ENCODE results near the gene NR0B2. TPM values are rescaled to one million over a fixed set of nuclear protein-coding genes. Genes with fewer than 3 reads are reported as not detected.
"Not testable (repeated sequence)": the region's sequence is repeated elsewhere in the genome, so short reads cannot be mapped to it uniquely, and the experiment has no call there.

The NR0B2 gene, protein sequence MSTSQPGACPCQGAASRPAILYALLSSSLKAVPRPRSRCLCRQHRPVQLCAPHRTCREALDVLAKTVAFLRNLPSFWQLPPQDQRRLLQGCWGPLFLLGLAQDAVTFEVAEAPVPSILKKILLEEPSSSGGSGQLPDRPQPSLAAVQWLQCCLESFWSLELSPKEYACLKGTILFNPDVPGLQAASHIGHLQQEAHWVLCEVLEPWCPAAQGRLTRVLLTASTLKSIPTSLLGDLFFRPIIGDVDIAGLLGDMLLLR
- not detected for total RNA-seq

DNA sequence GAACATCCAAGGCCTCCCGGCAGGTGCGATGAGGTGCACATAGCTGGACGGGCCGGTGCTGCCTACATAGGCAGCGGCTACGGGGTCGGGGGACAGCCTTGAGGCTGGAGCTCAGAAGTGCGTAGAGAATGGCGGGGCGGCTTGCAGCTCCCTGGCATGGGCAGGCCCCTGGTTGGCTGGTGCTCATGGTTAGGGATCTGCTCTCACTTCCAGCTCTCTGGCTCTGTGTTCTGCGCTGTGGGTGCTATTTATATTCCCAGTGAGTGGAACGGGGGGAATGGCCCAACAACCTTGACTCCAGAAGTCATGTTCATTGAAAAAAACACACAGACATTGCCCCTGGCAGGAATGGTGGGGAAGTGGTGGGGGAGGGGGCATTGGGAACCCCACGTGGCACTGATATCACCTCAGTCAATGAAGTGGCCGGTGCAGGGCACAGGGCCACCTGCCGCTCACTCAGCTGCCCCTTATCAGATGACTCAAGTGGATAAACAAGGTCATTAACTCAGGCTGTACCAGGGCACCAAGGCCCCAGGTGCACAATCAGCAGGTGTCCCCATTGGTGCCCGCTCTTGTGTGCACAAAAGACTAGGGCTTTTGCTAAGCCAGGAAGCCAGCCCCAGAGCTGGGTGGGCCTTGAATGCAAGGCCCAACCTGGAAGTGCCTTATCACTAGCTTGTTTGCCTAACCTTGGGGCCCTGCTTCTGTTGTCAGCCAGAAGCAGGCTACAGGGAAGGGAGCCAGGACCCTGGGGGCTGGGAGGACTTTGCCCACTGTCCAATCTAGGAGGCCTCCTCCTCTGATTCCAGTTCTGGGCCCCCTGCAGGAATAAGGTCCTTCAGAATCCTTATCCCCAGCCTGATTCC lies at the start of gene NR0B2:
Gene NR0B2 (minus strand): TSS at position 222 of the 866 bp plus-strand sequence. CDS start 35 bp downstream, at position 187.
- DNase-seq (ENCODE audit: low spot score in 2 of 2) (no peak), FAIRE-seq (no peak)

GRCh38 chr1:26961826-26962225 lies 48.1 kb upstream of the NR0B2 start:
- no peak for DNase-seq (ENCODE audit: low spot score in 2 of 2)
- no peak for FAIRE-seq

DNA sequence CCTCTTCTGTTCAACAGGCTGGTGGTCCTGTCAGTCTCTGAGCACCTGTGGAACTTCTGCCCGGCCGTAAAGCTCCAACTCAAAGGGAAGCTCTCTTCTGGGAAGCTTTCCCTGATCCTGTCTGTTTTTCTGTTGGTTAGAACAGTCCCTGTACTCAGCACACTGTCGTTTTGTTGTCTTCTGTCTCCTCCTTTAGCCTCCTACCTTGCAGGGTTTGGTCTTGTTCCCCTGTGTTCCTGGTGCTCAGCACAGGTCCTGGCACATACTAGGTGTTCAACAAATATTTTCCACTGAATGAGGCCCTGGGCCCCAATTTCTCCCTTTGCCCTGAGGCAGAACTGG lies 46.8 kb upstream of the NR0B2 start:
- FAIRE-seq: no peak
- DNase-seq (ENCODE audit: low spot score in 2 of 2): no peak

GRCh38 chr1:26959722-26960624 lies 46.2 kb upstream of the NR0B2 start, which contains the start of gene KDF1:
TSS of gene KDF1 (minus strand) at chr1:26960468. CDS start at chr1:26952380, 8,088 bp downstream.
- DNase-seq (ENCODE audit: low spot score in 2 of 2): no peak
- FAIRE-seq: no peak

DNA sequence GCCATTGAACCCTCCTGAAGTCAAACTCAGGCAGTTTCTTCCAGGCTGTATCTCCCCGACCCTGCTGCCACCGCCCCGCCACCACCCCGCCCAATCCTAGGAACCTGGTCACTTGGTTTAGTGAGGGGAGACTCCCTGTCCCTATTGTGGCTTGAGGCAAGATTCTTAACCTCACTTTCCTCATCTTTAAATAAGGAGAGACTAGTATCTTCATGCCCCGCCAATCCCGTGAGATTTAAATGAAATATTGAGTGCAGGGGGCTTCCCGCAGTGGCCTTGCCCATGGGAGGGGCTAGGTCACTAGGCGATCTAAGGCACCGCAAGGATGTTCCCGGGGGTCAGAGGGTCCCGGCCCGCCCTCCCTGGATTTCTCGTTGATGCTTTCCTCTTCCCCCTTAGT lies 45.5 kb upstream of the NR0B2 start:
- DNase-seq (ENCODE audit: low spot score in 2 of 2): no peak
- FAIRE-seq: no peak

DNA sequence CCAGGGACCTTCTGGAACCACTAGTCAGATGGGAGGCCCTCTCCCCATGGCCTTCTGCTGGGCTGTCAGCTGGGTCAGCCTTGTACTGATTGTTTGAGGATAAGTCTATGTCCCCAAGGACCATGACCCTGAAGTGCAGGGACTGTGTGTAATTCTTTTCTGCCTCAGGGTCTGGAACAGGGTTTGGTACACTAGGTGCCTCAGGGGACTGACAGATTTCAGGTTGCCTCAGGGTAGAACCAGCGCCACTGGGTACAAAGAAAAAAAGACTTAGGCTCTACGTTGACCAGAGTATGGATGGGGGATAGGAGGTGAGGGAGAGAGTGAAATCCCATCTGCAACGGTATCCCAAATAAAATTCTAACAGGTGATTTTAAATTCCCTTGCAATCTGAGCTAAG lies 43.5 kb upstream of the NR0B2 start:
- FAIRE-seq: no peak
- no peak for DNase-seq (ENCODE audit: low spot score in 2 of 2)

DNA sequence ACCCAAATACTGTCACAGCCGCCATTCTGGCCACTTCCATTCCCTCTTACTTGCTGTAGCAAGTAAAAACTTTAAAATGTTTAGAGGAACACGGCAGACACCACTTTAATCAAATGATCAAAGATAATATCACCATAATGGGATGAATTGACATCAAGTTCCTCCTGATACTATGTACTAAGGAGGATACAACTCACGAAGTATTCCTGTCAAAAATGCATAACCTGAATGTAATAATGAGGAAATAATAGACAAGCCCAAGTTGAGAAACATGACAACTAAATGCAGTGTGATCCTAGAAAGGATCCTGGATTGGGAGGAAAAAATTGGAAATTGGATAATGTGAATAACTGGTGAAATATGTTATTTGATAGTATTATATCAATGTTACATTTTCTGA lies 42.5 kb upstream of the NR0B2 start:
- DNase-seq (ENCODE audit: low spot score in 2 of 2) (no peak), FAIRE-seq (no peak)

DNA sequence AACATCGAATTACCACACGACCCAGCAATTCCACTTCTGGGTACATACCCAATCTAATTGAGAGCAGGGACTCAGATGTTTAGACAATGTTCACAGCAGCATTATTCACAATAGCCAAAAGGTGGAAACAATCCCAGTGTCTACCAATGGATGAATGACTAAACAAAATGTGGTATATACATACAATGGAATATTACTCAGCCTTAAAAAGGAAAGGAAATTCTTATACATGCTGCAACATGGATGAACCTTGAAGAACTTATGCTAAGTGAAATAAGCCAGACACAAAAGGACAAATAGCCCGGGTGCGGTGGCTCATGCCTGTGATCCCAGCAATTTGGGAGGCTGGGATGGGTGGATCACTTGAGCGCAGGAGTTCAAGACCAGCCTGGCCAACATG lies 39.6 kb upstream of the NR0B2 start:
- DNase-seq (ENCODE audit: low spot score in 2 of 2): no peak
- no peak for FAIRE-seq

DNA sequence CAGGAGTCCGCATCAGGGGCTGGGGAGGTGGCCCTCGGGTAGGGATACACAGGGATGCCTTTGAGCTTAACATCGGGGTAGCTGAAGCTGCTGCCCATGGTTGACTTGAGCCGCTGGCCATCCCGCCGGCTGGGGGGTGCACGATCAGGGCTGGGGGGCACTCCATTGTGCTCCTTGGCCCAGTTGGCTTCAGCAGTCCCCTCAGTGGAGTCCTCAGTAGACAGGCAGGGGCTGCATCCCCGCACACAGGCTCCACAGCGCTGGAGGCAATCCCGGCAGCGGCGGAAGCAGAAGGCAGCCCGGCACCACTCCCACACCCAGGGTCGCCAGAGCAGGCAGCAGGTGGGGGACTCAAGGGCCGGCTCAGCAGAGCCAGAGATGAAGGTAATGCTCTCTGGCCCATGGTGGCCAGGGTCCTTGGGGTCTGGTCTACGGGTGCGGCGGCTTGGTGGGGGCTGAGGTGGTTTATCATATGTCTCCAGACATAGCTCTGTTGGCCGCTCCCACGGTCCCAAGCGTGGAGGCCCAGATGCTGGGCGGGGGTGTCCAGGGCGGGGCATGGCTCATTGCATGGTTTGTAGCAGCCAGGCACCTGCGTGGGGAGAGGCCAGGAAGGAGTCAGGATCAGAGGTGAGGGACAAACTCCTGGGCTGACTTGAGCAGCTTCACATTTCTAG lies 38.2 kb upstream of the NR0B2 start:
- DNase-seq (ENCODE audit: low spot score in 2 of 2): no peak
- FAIRE-seq: no peak

- DNase-seq (ENCODE audit: low spot score in 2 of 2) (no peak), FAIRE-seq (no peak)
These were observed 37.4 kb upstream of the NR0B2 start for GRCh38 chr1:26951216-26951615.

DNA sequence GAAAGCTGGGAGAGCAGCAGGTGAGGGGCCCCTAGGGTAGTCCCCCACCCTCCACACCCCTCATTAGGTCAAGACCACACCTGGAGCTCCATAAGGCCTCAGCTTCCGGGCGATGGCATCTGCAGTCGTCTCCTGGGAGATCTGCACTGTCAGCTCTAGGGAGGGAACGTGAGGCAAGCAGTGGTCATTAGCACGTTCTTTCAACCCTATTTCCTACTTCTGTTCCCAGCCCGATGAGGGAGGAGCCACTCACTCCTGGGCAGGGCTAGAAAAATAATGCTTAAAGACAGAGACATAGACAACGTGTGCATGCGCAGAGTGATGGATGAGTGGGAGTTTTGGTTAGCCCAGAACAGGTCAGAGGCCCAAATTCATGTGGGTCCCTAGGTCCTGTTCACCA lies 36.8 kb upstream of the NR0B2 start:
- no peak for FAIRE-seq
- no peak for DNase-seq (ENCODE audit: low spot score in 2 of 2)

GRCh38 chr1:26949926-26950319 lies 36.1 kb upstream of the NR0B2 start:
- DNase-seq (ENCODE audit: low spot score in 2 of 2) (no peak), FAIRE-seq (no peak)

GRCh38 chr1:26949266-26949925 lies 35.6 kb upstream of the NR0B2 start:
- DNase-seq (ENCODE audit: low spot score in 2 of 2) (no peak), FAIRE-seq (no peak)

DNA sequence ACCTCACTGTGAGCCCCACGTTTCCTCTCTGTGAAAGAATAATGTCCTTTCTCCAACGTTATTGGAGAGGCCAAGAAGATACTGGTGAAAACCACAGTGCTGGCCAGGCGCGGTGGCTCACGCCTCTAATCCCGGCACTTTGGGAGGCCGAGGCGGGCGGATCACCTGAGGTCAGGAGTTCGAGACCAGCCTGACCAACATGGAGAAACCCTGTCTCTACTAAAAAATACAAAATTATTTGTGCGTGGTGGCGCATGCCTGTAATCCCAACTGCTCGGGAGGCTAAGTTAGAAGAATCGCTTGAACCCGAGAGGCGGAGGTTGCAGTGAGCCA lies 34.9 kb upstream of the NR0B2 start:
- not testable (repeated sequence) for DNase-seq (ENCODE audit: low spot score in 2 of 2); FAIRE-seq

GRCh38 chr1:26946270-26946669 lies 32.5 kb upstream of the NR0B2 start:
- FAIRE-seq: no peak

DNA sequence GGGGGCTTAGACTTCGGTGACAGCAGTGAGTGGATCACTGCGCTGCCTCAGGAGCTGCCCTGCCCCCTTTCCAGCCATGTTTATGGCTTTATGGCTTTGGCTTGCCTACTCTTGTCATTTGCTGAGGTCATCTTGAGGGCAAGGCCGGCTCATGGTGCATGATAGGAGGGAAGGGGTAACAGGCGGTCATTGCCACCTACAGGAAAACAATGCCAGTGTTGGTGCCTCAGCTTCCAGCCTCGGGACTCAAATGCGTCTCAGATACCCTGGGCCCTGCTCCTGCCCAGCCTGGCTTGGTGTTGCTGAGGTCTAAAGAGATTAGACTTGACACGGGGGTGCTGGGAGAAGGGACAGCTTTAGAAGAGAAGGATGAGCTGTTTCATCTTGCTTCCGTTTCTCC lies 32.0 kb upstream of the NR0B2 start:
- DNase-seq (ENCODE audit: low spot score in 2 of 2) (no peak), FAIRE-seq (no peak)

More at GRCh38 chr1:26946270-26946669, 32.5 kb upstream of the NR0B2 start:
- DNase-seq (ENCODE audit: low spot score in 2 of 2): no peak

DNA sequence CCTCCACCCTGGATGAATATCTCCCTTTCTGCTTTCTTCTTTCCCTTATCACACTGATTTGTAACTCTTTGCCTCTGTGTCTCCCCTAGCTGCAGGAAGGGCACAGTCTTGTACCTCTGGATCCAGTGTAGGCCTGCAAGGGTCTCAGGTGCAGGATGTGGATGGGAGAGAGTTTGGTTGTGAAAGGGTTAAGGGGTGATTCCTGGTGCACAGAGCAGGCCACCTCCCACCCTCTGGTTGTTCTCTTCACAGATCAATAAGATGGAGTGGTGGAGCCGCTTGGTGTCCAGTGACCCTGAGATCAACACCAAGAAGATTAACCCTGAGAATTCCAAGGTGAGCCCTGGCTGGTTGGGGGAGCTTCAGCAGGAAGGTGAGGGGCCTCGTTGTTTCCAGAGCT lies 31.4 kb upstream of the NR0B2 start:
- FAIRE-seq (no peak), DNase-seq (ENCODE audit: low spot score in 2 of 2) (no peak)

DNA sequence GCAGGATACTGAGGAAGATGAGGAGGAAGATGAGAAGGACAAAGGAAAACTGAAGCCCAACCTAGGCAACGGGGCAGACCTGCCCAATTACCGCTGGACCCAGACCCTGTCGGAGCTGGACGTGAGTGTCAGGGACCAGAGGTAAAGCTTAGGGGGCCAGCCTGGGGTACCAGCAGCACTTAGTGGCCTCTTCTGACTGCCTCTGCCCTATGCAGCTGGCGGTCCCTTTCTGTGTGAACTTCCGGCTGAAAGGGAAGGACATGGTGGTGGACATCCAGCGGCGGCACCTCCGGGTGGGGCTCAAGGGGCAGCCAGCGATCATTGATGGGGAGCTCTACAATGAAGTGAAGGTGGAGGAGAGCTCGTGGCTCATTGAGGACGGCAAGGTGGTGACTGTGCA lies 28.9 kb upstream of the NR0B2 start:
- FAIRE-seq: no peak
- DNase-seq (ENCODE audit: low spot score in 2 of 2): no peak

- FAIRE-seq (no peak), DNase-seq (ENCODE audit: low spot score in 2 of 2) (no peak)
These were observed 27.5 kb upstream of the NR0B2 start for GRCh38 chr1:26941311-26941710.

GRCh38 chr1:26938659-26939025 lies 24.9 kb upstream of the NR0B2 start:
- FAIRE-seq (no peak), DNase-seq (ENCODE audit: low spot score in 2 of 2) (no peak)

Data from frontal cortex (tissue), 4 donors.